Measurements from ENCODE around the gene IL9.

- TF ChIP-seq CTCF (conservative IDR thresholded peaks at IDR 0.05) (no peak), ZFX (IDR thresholded peaks at IDR 0.05) (no peak)
Observed at GRCh38 chr5:135894789-135895188, 852 bp downstream of the IL9 start.

All from C4-2B (cell line).